ENCODE measurements around the gene ODF4.

Gene ODF4

DNA sequence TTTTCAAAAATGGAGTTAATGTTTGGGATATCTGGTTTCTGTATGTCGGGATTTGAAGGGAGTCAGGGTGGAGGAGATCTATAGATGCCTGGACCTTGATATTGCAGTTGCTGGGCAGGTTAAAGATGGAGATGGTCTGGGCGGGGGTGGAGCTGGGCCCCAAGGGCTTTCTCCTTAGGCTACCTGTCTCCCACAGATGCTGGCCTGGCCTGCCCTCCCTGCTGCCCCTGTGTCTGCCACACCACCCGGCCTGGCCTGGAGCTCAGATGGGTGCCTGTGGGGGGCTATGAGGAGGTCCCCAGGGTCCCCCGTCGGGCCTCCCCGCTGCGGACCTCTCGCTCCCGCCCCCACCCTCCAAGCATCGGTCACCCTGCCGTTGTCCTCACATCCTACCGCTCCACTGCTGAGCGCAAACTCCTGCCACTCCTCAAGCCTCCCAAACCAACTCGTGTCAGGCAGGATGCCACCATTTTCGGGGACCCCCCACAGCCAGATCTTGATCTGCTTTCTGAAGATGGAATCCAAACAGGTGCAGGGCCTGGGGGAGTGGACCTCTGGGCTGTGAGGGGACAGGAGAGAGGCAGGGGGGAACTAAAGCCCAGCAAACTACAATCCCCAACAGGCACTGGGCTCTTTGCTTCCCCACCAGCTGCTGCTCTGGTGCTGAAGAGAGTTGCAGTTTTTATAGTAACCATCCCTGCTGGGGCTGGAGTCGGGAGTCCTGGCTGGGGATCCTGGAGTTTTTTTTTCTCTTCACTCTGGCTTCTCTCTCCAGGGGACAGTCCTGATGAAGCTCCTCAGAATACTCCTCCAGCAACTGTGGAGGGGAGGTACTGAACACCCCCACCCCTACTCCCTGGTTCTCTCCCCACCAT is 26.7 kb upstream of the ODF4 start:
- TF ChIP-seq FOXP2 (optimal IDR thresholded peaks at IDR 0.05; ENCODE audit: borderline replicate concordance, extremely low read depth, extremely low read length, insufficient read depth) (no peak), POLR2AphosphoS5 (IDR thresholded peaks at IDR 0.05; ENCODE audit: low read depth, low read length) (no peak), TAF1 (IDR thresholded peaks at IDR 0.05; ENCODE audit: borderline replicate concordance, insufficient read depth, low read length) (no peak), SIN3A (IDR thresholded peaks at IDR 0.05; ENCODE audit: borderline replicate concordance, insufficient read depth, low read length) (no peak)
- TF ChIP-seq, protein P1, sequence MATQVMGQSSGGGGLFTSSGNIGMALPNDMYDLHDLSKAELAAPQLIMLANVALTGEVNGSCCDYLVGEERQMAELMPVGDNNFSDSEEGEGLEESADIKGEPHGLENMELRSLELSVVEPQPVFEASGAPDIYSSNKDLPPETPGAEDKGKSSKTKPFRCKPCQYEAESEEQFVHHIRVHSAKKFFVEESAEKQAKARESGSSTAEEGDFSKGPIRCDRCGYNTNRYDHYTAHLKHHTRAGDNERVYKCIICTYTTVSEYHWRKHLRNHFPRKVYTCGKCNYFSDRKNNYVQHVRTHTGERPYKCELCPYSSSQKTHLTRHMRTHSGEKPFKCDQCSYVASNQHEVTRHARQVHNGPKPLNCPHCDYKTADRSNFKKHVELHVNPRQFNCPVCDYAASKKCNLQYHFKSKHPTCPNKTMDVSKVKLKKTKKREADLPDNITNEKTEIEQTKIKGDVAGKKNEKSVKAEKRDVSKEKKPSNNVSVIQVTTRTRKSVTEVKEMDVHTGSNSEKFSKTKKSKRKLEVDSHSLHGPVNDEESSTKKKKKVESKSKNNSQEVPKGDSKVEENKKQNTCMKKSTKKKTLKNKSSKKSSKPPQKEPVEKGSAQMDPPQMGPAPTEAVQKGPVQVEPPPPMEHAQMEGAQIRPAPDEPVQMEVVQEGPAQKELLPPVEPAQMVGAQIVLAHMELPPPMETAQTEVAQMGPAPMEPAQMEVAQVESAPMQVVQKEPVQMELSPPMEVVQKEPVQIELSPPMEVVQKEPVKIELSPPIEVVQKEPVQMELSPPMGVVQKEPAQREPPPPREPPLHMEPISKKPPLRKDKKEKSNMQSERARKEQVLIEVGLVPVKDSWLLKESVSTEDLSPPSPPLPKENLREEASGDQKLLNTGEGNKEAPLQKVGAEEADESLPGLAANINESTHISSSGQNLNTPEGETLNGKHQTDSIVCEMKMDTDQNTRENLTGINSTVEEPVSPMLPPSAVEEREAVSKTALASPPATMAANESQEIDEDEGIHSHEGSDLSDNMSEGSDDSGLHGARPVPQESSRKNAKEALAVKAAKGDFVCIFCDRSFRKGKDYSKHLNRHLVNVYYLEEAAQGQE (IDR thresholded peaks at IDR 0.05; ENCODE audit: insufficient read depth in 1 of 2, low read depth in 2 of 2, low read length in 2 of 2) = no peak

DNA sequence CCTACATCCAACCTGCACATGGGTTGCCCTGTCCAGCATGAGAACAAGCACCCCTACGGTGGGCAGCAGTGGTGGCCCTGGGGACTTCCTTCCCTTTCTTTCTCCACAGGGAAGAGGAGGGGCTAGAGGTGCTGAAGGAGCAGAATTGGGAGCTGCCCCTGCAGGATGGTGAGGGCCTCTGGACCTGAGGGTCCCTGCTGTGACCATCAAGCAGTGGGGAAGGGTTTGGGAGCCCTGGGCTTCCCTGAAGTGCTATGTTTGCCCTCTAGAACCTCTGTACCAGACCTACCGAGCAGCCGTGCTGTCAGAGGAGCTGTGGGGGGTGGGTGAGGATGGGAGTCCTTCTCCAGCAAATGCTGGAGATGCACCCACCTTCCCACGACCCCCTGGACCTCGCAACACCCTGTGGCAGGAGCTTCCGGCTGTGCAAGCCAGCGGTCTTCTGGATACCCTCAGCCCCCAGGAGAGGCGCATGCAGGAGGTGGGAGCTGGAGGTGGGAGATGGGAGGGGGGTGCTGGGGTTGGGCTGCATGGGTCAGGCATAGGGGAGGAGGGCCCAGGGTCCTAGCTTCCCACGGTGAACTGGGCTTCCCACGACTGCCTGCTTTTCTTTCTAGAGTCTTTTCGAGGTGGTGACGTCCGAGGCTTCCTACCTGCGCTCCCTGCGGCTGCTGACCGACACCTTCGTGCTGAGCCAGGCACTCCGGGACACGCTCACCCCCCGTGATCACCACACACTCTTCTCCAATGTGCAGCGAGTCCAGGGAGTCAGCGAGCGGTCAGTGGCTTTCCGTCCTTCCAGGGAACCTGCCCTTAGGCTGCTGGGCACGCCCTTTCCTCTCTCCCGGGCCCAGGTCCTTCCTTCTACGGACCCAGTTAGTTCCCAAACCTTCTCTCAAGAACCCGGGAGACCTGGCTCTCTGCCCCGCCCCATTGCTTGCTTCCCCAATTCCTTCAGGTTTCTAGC is 24.6 kb upstream of the ODF4 start:
- TF ChIP-seq, protein P1 (IDR thresholded peaks at IDR 0.05; ENCODE audit: insufficient read depth in 1 of 2, low read depth in 2 of 2, low read length in 2 of 2) = no peak
- no peak; the same call in 1 of the 2 replicates for TF ChIP-seq POLR2AphosphoS5 (IDR thresholded peaks at IDR 0.05; ENCODE audit: low read depth, low read length)
- no peak for TF ChIP-seq TAF1 (IDR thresholded peaks at IDR 0.05; ENCODE audit: borderline replicate concordance, insufficient read depth, low read length)
- TF ChIP-seq FOXP2 (optimal IDR thresholded peaks at IDR 0.05; ENCODE audit: borderline replicate concordance, extremely low read depth, extremely low read length, insufficient read depth) = no peak
- TF ChIP-seq SIN3A (IDR thresholded peaks at IDR 0.05; ENCODE audit: borderline replicate concordance, insufficient read depth, low read length) = no peak

DNA sequence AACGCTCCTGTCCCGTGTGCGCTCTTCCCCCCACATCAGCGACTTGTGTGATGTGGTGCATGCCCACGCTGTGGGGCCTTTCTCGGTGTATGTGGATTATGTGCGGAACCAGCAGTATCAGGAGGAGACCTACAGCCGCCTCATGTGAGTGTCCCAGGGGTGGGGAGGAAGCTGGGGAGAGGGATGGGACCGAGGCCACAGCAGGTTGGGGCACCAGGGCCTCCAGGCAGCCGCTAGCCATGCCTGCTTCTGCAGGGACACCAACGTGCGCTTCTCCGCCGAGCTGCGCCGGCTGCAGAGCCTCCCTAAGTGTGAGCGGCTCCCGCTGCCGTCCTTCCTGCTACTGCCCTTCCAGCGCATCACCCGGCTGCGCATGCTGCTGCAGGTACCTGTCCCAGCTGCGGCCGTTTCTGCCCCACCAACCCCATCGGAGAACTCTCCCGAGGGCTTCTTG is 23.8 kb upstream of the ODF4 start:
- no peak for TF ChIP-seq SIN3A (IDR thresholded peaks at IDR 0.05; ENCODE audit: borderline replicate concordance, insufficient read depth, low read length)
- TF ChIP-seq, protein P1 (IDR thresholded peaks at IDR 0.05; ENCODE audit: insufficient read depth in 1 of 2, low read depth in 2 of 2, low read length in 2 of 2) = no peak
- TF ChIP-seq TAF1 (IDR thresholded peaks at IDR 0.05; ENCODE audit: borderline replicate concordance, insufficient read depth, low read length) = no peak
- no peak for TF ChIP-seq POLR2AphosphoS5 (IDR thresholded peaks at IDR 0.05; ENCODE audit: low read depth, low read length)
- no peak for TF ChIP-seq FOXP2 (optimal IDR thresholded peaks at IDR 0.05; ENCODE audit: borderline replicate concordance, extremely low read depth, extremely low read length, insufficient read depth)

DNA sequence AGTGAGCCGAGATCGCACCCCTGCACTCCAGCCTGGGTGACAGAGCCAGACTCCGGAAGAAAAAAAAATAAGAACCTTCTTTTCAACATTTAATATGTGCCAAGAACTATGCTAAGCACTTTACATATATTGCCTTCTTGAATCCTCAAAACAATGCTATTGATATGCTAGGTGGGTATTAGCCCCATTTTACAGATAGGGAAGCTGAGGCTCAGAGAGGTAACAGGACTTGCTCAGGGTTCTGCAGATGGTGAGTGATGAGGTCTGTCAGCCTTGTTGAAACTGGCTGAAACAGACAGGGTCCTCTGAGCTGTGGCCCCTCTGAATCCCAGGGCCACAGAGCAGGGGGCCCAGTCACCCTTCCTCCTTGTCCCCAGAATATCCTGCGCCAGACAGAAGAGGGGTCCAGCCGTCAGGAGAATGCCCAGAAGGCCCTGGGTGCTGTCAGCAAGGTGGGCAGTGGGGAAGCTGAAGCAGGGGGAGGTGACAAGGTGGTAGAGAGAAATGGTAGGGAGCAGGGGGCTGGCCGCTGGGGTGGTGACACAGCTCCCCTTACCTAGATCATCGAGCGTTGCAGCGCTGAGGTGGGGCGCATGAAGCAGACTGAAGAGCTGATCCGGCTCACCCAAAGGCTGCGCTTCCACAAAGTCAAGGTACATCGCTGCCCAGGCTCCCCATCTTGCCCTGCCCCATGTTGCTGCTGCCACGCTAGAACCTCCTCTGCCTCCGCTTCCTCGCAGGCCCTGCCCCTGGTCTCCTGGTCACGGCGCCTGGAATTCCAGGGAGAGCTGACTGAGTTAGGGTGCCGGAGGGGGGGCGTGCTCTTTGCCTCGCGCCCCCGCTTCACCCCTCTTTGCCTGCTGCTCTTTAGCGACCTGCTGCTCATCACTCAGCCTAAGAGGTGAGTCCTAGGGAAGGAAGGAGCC is 21.4 kb upstream of the ODF4 start:
- TF ChIP-seq POLR2AphosphoS5 (IDR thresholded peaks at IDR 0.05; ENCODE audit: low read depth, low read length) (no peak), TAF1 (IDR thresholded peaks at IDR 0.05; ENCODE audit: borderline replicate concordance, insufficient read depth, low read length) (no peak), FOXP2 (optimal IDR thresholded peaks at IDR 0.05; ENCODE audit: borderline replicate concordance, extremely low read depth, extremely low read length, insufficient read depth) (no peak), SIN3A (IDR thresholded peaks at IDR 0.05; ENCODE audit: borderline replicate concordance, insufficient read depth, low read length) (no peak)
- TF ChIP-seq, protein P1 (IDR thresholded peaks at IDR 0.05; ENCODE audit: insufficient read depth in 1 of 2, low read depth in 2 of 2, low read length in 2 of 2) = no peak

Measured in PFSK-1 (cell line).